Activated CD8-positive, alpha-beta memory T cell treated with anti-CD3 and anti-CD28 coated beads, Interleukin-2, amount 50 U/mL, for 4 hours (primary cell): ENCODE measurements around the gene SPAG17.

Source experiments
- DNase-seq: peaks from one replicate; pipeline ENCODE4 v3.0.0-alpha.2; 2020

SPAG17 gene

DNA sequence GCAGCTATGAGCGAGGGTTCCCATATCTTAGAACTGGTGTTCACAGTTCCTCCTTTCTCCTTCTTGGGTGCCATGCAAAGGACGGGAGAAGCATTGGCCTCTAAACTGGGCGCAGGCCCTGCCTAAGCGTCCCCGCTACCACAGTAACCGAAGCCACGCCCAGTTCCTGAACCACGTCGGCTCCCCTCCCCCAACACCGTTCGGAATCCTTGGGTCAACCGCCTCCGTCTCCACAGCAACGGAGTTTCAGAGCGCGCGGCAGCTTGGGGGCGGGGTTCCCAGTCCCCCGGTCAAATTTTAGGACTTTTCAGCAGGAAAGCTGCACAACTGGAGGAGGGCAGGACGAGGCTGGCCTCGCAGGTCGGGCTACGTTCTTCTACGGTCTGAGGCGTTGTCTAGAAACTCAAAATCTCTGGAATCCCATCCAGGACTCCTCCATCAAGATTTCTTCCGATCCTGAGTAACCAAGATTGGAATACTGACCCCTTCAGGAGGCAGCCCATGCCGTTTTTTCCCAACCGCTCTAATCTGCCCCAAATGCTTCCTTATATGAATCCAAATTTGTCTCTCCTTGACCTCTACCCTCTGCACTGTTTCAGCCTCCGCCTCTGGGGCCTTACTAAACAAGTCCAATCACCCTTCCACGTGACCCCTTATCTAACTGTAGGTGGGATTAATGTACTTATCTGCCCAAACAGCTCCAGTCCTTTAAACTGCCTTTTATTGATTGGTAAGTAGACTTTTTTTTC lies at the start of gene SPAG17:
Gene SPAG17, minus strand, starts transcription at position 145 of the 749 bp plus-strand sequence. Its CDS starts 71 bp downstream, at position 74.
- DNase-seq = no peak

- DNase-seq = no peak
These were observed 40.4 kb upstream of the SPAG17 start for GRCh38 chr1:118225471-118225870.

DNA sequence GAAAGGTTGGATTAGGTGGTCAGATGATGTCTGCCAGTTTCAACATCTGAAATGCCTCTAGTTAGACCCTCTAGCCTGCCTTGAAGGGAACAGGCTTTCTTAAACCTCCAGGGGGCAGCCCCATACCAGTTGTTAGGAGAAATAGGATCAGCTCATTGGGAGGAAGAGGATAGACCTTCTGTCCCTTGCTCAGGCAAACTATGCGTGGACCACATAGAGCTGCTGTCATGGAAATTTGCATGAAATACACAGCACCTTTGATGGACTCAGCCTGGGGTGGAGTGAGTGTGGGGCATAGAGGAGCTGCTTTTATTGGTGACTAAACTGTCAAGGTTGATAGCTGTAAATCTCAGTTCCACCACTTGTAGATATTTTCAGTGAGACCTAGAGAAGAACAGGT lies 38.4 kb upstream of the SPAG17 start:
- DNase-seq = no peak

DNA sequence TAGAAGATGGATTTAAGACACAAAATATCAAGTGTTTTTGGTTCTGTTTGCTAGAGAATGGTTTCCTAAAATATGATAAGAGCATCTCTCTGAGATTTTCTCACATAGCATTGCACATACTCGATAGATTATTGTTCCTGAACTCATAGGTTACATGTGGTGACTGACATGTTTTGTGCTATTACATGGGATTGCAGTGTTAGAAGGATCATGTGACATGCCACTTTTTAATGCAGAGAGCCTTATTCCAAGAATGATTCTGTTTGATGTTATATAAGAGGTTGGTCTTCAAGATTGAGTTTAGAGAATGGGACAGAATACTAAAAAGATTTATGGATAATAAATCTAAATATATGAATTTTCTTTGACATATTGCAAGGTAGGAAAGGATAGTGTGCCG lies 34.4 kb upstream of the SPAG17 start:
- no peak for DNase-seq

DNA sequence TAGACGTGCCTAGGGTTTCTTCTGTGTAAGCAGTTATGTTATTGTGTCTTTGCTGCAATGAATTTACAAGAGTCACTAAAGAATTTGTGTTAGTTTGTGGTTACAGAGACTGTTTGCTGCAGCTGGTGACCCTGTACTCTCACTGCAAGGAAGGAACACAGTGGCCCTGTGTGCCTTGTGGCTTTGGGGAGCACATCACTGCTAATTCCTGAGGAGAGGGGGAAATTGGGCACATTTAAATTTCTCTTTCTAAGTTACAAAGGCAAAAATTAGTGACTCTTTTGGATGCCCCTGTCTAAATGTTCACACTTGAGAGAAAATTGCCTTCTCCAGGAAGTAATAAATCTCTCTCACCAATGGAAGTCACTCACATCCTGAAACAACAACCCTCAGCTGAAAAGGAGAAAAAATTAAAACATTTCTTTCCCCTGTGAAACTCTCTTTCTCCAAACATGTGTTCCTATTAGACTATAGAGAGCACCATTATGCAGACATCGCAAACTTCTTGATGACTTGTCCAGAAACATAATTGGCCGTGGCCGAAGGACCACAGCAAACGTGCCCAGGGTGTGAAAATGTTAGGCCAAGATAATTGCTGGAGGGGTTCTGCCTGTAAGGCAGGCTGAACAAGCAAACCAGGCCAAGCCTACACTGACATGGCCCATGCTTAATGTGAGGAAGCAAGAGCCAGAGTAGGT lies 32.3 kb upstream of the SPAG17 start:
- DNase-seq = no peak

- no peak for DNase-seq
These were observed 29.8 kb upstream of the SPAG17 start for GRCh38 chr1:118214866-118215265.

- DNase-seq = no peak
These were observed 25.7 kb upstream of the SPAG17 start for GRCh38 chr1:118210723-118211110.

DNA sequence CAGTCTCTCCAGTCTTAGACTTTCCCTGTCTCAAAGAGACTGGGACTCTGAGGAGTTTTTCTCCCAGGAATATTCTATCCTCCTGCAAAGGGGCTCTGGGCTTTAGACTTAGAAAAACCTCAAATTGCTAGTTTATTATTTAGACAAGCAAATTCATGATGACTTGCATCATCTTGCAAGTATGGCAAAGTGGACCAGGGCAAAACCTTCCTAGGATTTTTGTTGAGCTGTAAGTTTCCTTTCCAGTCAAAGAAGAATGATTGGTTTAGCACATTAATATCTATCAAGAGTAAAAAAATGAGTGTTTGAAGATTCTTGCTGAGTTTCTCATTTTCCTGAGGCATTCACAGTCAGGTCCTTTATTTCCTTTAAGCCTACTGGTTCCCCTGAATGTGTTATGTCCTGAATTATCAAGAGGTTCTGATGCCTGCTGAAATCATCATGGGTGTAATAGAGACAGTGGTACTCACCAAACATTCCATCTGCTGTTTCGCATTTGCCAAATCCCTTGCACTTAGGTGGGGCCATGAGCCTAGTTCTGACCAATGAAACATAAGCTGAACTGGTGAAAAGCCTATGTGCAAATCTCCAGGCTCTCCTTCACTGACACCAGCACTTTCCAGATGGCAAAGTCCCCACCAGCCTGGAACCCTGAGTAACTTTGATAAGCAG lies 25.2 kb upstream of the SPAG17 start:
- no peak for DNase-seq

GRCh38 chr1:118209648-118210047 lies 24.6 kb upstream of the SPAG17 start:
- no peak for DNase-seq

- DNase-seq = no peak
These were observed 21.9 kb upstream of the SPAG17 start for GRCh38 chr1:118206966-118207365.

- no peak for DNase-seq
These were observed 19.6 kb upstream of the SPAG17 start for GRCh38 chr1:118204648-118205047.

- DNase-seq = no peak
These were observed 19.1 kb upstream of the SPAG17 start for GRCh38 chr1:118204105-118204504.

GRCh38 chr1:118202076-118202608 lies 17.1 kb upstream of the SPAG17 start:
- DNase-seq = no peak

GRCh38 chr1:118201524-118201923 lies 16.5 kb upstream of the SPAG17 start:
- DNase-seq = no peak

DNA sequence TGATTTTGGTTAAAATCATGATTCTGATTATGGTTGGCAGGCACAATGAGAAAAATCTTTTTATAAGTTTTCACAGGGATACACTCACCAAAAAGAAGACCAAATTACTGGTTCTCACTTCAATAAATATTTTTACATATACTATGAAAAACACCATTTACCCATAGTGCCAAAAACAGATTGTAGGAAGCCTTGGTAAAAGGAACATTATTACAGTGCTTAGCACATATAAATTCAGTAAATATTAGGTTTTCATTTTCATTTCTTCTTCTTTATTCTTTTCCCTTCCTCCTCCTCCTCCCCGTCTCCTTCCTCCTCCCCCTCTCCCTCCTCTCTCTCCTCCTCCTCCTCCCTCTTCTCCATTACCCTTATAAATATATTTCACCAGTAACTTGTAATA lies 15.8 kb upstream of the SPAG17 start:
- DNase-seq = no peak

- no peak for DNase-seq
These were observed 5.5 kb upstream of the SPAG17 start for GRCh38 chr1:118190561-118190960.

GRCh38 chr1:118189564-118189963 lies 4.5 kb upstream of the SPAG17 start:
- DNase-seq = no peak

GRCh38 chr1:118188411-118188810 lies 3.4 kb upstream of the SPAG17 start:
- no peak for DNase-seq

GRCh38 chr1:118186026-118186425 lies 998 bp upstream of the SPAG17 start:
- no peak for DNase-seq

GRCh38 chr1:118184739-118185083 lies 317 bp downstream of the SPAG17 start:
- DNase-seq = no peak

- DNase-seq = no peak
These were observed 1.4 kb downstream of the SPAG17 start for GRCh38 chr1:118183586-118183985.

DNA sequence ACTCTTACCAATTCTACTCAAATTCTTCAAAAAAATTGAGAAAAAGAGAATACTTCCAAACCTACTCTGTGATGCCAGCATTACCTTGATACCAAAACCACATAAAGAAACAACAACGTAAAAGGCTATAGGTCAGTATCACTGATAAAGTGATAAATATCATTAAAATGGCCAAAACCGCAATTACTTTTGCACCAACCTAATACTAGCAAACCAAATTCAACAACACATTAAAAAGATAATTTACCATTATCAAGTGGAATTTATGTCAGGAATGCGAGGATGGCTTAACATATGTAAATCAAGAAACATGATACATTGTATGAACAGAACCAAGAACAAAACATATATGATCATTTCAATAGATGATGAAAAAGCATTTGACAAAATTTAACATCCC lies 7.0 kb downstream of the SPAG17 start:
- no peak for DNase-seq

GRCh38 chr1:118169016-118169415 lies 16.0 kb downstream of the SPAG17 start:
- no peak for DNase-seq

DNA sequence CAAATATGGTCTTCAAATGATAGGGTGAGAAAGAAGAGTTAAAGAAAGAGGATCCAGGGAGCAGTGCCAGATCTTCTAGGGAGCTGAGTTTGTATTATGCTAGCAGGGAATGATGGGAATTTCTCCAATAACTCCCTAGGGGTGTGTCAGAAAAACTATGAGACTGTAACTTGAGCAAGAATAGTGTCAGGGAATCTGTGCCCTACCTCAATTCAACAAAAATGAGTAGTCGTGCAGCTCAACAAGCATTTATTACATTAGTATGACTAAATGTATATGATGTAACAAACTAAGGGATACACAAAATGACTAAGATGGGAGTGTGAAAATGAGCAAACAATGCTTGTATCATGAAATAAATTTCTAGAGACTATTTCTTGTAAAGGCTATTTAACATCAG lies 24.2 kb downstream of the SPAG17 start:
- no peak for DNase-seq
